Right forelimb (tissue), 1 donor: ENCODE data around the gene VAV3.

ENCODE experiments used
- DNase-seq: peaks from one replicate; pipeline ENCODE4 v3.0.0-alpha.2; 2018

VAV3 gene

GRCh38 chr1:107830526-107830925 lies 134.5 kb downstream of the VAV3 start:
- no peak for DNase-seq

- no peak for DNase-seq
Observed at GRCh38 chr1:107830075-107830474, 134.9 kb downstream of the VAV3 start.

DNA sequence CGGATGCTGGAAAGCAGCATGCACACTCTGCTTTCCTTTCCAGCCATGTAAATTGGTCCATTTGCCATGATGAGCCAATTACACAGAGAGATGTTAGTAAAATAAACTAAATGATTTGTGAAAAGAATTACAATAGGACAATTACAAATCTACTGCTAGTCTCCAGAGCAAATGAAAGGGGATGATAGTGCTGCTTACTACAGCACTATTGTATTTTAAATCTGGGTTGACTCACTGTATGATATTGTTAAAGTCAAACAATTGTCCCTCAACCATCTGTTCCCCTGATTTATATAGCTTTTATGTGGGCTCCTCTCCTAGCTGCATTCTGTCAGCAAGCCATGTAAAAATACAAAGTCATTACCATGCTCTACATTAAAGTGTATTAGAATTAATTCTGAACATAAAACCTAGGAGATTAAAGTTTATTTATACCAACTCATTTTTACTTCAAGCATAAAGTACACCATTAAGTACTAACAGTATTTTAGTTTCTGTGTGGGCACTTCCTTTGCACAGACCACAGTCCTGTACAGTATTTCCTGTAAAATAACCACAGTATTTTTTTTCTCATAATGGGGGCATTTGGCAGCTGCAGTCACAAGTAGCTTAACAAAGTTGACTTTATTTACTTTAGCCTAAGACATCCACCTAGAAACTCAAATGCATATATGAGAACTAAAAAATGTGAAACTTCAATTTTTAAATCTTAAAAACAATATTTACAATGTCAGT lies 135.8 kb downstream of the VAV3 start:
- no peak for DNase-seq

GRCh38 chr1:107824946-107825345 lies 140.0 kb downstream of the VAV3 start:
- DNase-seq: no peak

- DNase-seq: no peak
Observed at GRCh38 chr1:107821340-107821739, 143.6 kb downstream of the VAV3 start.

DNA sequence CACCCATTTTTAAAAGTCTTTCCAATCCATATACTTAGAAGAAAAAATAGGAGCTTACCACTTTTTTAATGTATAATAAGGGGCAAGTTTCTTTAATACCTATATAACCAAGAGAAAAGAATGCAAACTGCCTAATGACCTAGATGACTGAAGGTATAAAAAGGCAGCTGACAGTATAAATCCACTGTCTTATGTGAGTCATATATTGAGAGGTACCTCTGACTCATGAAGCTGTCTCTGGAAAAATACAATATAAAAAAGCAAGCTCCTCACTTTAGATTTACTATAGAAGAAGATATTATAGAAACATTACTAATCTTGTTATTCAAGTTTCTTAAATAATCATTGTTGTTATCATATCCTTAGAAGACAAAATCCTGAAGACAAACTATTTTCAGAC lies 144.2 kb downstream of the VAV3 start:
- no peak for DNase-seq

- DNase-seq: no peak
Observed at GRCh38 chr1:107817935-107818334, 147.0 kb downstream of the VAV3 start.

- DNase-seq: no peak
Observed at GRCh38 chr1:107817206-107817605, 147.8 kb downstream of the VAV3 start.

DNA sequence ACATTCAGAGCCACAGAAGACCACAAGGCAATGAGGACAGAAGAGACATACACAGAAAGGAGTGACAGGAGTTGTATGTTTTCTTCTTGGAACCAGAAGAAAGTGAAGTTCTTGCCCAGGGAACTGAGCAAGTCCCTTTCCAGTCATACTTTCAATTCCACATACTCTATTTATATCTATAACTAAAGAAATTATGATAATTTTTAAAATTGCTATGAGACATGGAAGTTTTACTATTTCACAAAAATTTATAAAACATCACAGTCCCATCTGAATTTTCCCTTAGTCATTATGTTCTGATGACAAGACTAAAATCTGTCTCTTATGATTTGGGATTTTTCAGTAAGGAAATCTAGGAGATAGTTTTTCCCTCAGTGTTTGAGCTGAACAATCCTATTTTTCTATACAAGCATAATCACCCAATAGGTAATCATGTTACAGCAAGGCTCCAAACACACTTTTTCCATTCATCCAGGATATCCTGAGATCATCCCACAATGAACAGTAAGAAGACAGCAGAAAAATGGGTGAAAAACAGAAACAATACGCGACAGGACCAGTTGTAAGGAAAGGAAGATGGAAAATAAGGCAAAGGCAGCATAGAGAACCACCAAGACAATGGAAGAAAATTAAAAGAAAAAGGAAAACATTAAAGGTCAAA lies 154.6 kb downstream of the VAV3 start:
- no peak for DNase-seq

DNA sequence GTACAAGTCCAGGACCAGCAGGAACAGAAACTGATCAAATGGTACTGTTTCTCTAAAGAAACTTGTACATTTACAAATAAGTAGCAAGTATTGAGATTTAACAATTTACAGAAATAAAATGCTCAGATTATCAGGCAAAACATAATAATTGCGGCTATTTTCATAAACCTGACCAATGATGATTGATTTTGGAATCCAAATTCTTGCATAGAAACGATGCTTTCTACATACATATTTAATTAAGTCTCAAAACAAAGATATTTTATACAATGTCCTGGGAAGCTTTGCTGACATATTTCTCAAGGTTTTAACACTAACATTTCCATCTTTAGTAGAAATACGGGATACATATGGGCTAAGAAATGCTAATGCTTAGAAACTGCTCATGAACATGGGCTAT lies 157.1 kb downstream of the VAV3 start:
- no peak for DNase-seq

GRCh38 chr1:107807405-107807804 lies 157.6 kb downstream of the VAV3 start:
- DNase-seq: no peak

- DNase-seq: no peak
Observed at GRCh38 chr1:107806902-107807301, 158.1 kb downstream of the VAV3 start.

DNA sequence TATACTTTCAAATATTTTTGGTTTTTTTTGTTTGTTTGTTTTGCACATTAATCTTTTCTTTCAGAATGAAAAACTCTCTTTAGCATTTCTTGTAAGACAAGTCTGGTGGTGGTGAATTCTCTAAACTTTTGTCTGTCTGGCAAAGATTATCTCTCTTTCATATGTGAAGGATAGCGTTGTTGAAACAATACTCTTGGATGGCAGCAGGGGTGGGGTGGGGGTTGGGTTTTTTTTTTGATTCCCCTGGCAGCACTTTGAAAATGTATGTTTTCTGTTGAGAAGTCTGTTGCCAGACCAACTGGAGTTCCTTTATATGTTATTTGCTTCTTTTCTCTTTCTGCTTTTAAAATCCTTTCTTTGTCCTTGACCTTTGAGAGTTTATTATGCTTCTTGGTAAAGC lies 160.2 kb downstream of the VAV3 start:
- DNase-seq: no peak

DNA sequence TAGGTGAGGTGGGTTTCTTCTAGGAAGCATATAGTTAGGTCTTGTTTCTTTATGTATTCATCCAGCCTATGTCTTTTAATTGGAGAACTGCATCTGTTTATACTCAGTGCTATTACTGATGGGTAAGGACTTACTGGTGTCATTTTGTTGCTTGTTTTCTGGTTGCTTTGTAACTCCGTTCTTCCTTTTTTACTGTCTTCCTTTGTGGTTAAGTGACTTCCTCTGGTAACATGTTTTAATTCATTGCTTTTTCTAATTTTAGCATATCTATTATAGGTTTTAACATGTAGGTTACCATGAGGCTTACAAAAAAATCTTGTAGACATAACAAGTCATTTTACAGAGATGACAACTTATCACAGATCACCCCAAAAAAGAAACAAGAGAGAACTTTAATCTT lies 160.8 kb downstream of the VAV3 start:
- DNase-seq: no peak

DNA sequence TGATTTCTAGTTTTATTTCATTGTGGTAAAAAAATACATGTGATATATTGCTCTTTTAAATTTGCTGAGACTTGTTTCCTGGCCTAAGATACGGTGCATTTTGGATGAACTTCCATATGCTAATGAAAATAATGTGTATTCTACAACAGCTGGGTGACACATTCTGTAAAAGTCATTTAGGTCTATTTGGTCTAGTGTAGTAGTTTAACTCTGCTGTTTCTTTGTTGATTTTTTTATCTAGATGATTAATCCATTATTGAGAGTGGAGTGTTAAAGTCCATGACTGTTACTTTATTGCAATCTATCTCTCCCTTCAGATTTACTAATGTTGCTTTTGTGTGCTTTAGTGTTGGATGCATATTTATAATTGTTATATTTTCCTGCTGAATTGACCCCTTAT lies 161.4 kb downstream of the VAV3 start:
- DNase-seq: no peak

DNA sequence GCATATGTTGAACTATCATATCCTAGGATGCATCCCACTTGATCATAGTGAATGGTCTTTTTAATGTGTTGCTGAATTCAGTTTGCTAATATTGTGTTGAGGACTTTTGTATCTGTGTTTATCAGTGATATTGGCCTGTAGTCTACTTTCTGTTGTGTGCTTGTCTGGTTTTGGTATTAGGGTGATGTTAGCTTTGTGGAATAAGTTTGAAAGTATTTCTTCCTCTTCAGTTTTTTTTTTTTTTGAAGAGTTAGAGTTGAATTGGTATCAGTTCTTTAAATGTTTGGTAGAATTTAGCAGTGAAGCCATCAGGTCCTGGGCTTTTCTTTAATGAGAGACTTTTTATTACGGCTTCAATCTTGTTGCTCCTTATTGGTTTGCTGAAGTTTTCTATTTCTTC lies 162.3 kb downstream of the VAV3 start:
- no peak for DNase-seq

DNA sequence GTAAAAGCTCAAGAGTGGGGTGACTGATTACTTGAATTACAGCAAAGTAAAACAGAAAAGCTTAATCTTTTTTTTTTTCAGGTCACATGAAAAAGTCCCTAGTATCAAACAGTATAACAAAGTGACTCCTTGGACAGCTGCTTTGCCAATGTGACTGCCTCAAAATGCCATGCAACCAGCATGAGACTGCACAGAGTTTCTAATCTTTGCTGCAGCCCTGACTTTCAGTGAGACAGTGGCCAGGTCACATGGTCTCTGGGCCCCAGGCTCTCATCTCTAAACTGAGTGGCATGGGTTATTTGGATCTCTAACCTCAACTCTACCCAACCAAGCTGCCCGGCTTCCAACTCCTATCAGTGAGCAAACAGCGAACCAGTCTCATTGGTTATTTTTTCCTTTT lies 169.0 kb downstream of the VAV3 start:
- DNase-seq: no peak

DNA sequence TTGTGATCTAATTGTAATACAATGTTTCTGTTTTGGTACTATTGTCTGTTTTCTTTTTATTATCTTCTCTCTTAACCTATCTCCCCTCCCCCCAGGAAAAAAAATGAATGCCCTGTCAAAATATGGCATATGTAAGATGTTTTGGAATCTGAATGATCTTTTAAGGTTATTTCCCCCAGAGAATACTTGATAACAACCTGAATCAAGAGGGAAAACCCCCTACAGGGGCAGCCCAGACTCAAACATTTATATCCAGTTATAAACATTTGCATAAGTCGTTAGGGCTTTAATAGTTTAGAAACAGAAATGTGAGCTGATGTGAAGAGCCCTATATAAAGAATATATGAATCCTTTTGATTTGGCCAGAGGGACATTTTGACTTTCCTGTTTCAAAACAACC lies 169.5 kb downstream of the VAV3 start:
- DNase-seq: no peak

DNA sequence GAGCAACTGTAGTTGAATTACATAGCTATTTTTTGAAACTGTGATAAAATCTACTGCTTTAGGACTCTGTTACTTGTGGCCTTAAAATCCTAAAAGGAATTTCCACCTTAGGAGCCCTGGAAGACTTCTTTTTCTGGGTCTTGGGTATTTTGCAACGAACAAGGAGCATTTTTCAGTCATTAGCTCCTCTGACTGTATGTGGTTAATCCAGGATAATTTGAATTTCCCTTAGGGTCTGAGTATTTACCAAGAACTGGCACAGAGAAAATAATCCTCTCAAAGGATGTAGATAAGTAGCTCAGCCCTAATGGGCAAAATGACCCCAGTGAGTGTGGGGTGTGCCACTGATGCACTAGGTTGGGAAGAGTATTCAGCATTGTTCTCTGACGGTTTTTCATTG lies 170.4 kb downstream of the VAV3 start:
- no peak for DNase-seq

DNA sequence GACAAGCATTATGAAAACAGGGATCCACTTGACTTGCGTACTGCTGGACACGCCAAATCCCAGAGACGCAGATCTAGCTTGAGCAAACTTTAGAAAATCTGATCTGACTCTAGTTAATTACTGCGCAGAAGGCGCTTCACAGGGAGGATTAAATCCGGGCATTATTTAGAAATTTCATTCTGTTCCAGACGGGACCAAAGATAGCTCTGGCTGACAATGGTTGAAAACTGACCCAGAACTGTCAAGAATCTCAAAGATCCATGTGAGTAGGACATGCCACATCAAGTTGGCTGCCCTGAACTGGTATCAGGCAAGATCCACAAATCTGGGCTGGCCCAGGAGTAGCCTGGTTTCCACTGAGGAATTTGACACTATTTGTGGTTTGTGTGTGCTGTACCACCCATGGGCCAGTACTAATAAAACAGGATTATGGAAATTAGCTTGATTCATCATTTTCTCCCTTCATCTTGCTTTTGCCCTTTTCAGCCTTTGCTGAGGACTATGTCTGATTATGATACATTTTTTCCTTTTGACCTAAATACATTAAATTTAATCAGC lies 171.0 kb downstream of the VAV3 start:
- no peak for DNase-seq

DNA sequence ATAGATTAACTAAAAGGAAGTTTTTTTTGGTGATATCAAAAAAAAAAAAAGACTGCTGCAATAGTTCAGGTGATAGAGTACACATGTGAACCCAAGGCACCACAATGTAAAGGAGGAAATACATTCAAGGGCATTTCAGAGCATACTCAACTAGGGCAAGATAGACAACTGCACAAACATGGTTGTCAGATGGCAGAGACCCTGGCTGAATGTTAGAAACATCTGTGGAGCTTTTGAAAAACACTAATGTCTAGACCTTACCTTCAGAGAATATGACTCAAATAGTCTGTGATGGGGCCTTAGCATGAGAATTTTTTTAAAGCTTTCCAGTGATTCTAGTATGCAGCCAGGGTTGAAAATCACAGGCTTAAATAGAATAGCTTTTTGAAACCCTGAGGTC lies 173.6 kb downstream of the VAV3 start:
- no peak for DNase-seq

GRCh38 chr1:107789817-107790524 lies 175.0 kb downstream of the VAV3 start:
- no peak for DNase-seq

GRCh38 chr1:107788206-107789202 lies 176.5 kb downstream of the VAV3 start:
- no peak for DNase-seq
